ENCODE measurements around the gene KCTD16. TPM values are rescaled to one million over a fixed set of nuclear protein-coding genes. Genes with fewer than 3 reads are reported as not detected.

KCTD16 gene
- total and polyA plus RNA-seq, 10 donors = under 0.01 to 0.24 (median 0.17) TPM

GRCh38 chr5:144315026-144315425, 144.4 kb downstream of the KCTD16 start:
- no peaks in the 10 kb centered on the region for H3K27me3 ChIP-seq (replicated peaks in 1 of 7)
- intact Hi-C loops (cut with DNase I; ENCODE audit: low total_unique reads) = no loop called here
- no peak for TF ChIP-seq POLR2AphosphoS5 (IDR thresholded peaks at IDR 0.05)
- TF ChIP-seq POLR2A (IDR thresholded peaks at IDR 0.05) = no peak
- TF ChIP-seq CTCF (IDR thresholded peaks at IDR 0.05 in 8 of 11, conservative IDR thresholded peaks at IDR 0.05 in 3 of 11) = no peak
- 79 to 87% (median 83%) methylated on average over 4 of the region's 4 CpGs for WGBS, 5 donors
- H3K27ac ChIP-seq = no peak overlapping the region
- no peaks in the 10 kb centered on the region for H3K4me1 ChIP-seq
- H3K4me3 ChIP-seq = no peak overlapping the region
- no peak for DNase-seq
- no peaks in the 10 kb centered on the region for H3K9me3 ChIP-seq
- H3K36me3 ChIP-seq = no peaks in the 10 kb centered on the region

DNA sequence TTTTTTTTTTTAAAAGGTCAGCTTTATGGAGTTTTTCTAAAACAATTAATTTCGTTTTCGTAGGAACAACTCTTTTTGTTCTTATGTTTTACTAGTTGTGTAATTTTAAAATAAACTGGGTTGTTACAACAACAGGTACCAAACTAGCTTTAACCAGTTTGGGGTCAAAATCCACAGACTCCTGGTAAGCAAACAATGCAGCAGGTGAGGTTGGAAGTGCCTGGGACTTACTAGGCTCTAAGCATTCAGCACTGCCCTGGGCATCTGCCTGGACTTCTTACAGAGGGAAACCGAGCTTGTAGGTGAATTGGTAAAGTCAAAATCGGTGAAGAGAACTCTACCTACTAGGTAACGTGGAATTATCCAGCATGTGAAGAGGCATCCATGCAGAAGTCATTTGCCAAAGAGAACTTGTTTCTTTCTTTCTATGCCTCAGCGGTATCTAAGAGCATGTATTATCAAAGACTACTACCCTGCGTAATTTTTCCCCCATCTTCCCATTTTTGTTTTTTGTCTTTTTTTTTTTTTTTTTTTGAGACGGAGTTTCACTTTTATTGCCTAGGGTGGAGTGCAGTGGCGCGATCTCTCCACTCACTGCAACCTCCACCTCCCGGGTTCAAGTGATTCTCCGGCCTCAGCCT, 145.4 kb downstream of the KCTD16 start:
- intact Hi-C loops (cut with DNase I; ENCODE audit: low total_unique reads) = no loop called here
- no peaks in the 10 kb centered on the region for H3K9me3 ChIP-seq
- TF ChIP-seq POLR2A (IDR thresholded peaks at IDR 0.05) (no peak), POLR2AphosphoS5 (IDR thresholded peaks at IDR 0.05) (no peak), CTCF (IDR thresholded peaks at IDR 0.05 in 8 of 11, conservative IDR thresholded peaks at IDR 0.05 in 3 of 11) (no peak)
- WGBS, 5 donors = 89 to 96% (median 89%) methylated on average over 12 of the region's 12 CpGs
- no peak overlapping the region for H3K27ac ChIP-seq
- no peak overlapping the region for H3K4me3 ChIP-seq
- H3K27me3 ChIP-seq (replicated peaks in 1 of 7) = no peaks in the 10 kb centered on the region
- DNase-seq = no peak
- H3K36me3 ChIP-seq = no peaks in the 10 kb centered on the region
- no peaks in the 10 kb centered on the region for H3K4me1 ChIP-seq

DNA sequence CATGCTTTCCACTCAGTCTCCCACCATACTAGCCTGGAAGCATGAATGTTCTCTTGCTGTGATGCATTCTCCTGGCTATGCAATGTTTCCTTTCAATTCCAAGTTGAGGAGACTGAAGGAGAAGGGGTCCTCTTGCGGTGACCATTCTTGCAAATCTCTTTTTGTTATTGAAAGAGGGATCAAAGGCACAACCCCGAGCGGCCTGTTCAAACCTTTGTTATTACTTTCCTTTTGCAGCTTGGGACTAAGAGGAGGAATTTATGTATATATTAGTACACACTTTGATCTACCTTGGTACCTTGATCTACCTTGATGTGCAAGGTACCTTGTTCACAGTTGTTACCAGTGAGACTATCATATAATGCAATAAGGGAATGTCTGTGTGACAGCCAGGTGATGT, 147.3 kb downstream of the KCTD16 start:
- Histone ChIP-seq H3K27ac (no peak overlapping the region), H3K27me3 (replicated peaks in 1 of 7) (no peaks in the 10 kb centered on the region), H3K36me3 (no peaks in the 10 kb centered on the region), H3K4me1 (no peaks in the 10 kb centered on the region), H3K9me3 (no peaks in the 10 kb centered on the region), H3K4me3 (no peak overlapping the region)
- TF ChIP-seq CTCF (IDR thresholded peaks at IDR 0.05 in 8 of 11, conservative IDR thresholded peaks at IDR 0.05 in 3 of 11) (no peak), POLR2A (IDR thresholded peaks at IDR 0.05) (no peak), POLR2AphosphoS5 (IDR thresholded peaks at IDR 0.05) (no peak)
- intact Hi-C loops (cut with DNase I; ENCODE audit: low total_unique reads) = no loop called here
- 79 to 97% (median 87%) methylated on average over 3 of the region's 3 CpGs for WGBS, 5 donors
- DNase-seq = no peak

GRCh38 chr5:144318460-144318859, 147.8 kb downstream of the KCTD16 start:
- no peaks in the 10 kb centered on the region for H3K9me3 ChIP-seq
- no peaks in the 10 kb centered on the region for H3K4me1 ChIP-seq
- DNase-seq = no peak
- no peaks in the 10 kb centered on the region for H3K36me3 ChIP-seq
- TF ChIP-seq POLR2AphosphoS5 (IDR thresholded peaks at IDR 0.05) = no peak
- TF ChIP-seq POLR2A (IDR thresholded peaks at IDR 0.05) = no peak
- no peak for TF ChIP-seq CTCF (IDR thresholded peaks at IDR 0.05 in 8 of 11, conservative IDR thresholded peaks at IDR 0.05 in 3 of 11)
- H3K27ac ChIP-seq = no peak overlapping the region
- no peaks in the 10 kb centered on the region for H3K27me3 ChIP-seq (replicated peaks in 1 of 7)
- no peak overlapping the region for H3K4me3 ChIP-seq
- WGBS, 5 donors = 73 to 86% (median 82%) methylated on average over 4 of the region's 4 CpGs
- intact Hi-C loops (cut with DNase I; ENCODE audit: low total_unique reads) = no loop called here
